Nephron progenitor cell (in vitro differentiated cells): ENCODE results near the gene CENPX.
"Not testable (repeated sequence)": the region's sequence is repeated elsewhere in the genome, so short reads cannot be mapped to it uniquely, and the experiment has no call there.

ENCODE experiments used
- DNase-seq: peaks from one replicate; pipeline ENCODE4 v3.0.0; 2021
- H3K27ac Mint-ChIP-seq: 2 replicates; pipeline ENCODE4 v1.8.0; 2021; ENCODE audit warnings: mild to moderate bottlenecking, moderate library complexity, mixed read lengths
- H3K27me3 Mint-ChIP-seq: 2 replicates; pipeline ENCODE4 v1.8.0; 2021; ENCODE audit warnings: mild to moderate bottlenecking, low read depth, mixed read lengths; ENCODE audit not compliant: poor library complexity
- H3K36me3 Mint-ChIP-seq: 2 replicates; pipeline ENCODE4 v1.8.0; 2021; ENCODE audit warnings: low read depth, mixed read lengths
- H3K4me1 Mint-ChIP-seq: 2 replicates; pipeline ENCODE4 v1.8.0; 2021; ENCODE audit warnings: mixed read lengths
- H3K4me3 Mint-ChIP-seq: 2 replicates; pipeline ENCODE4 v1.8.0; 2021; ENCODE audit warnings: mild to moderate bottlenecking, moderate library complexity, mixed read lengths
- H3K9me3 Mint-ChIP-seq: 2 replicates; pipeline ENCODE4 v1.8.0; 2021; ENCODE audit warnings: mild to moderate bottlenecking, moderate library complexity, mixed read lengths
- TF ChIP-seq, protein P1 (sequence below): fragments of 200-600 bp; sonication (generic); IDR thresholded peaks from 2 replicates; pipeline ENCODE4 v1.5.0; 2021; ENCODE audit warnings: antibody characterized with exemption

The CENPX gene

DNA sequence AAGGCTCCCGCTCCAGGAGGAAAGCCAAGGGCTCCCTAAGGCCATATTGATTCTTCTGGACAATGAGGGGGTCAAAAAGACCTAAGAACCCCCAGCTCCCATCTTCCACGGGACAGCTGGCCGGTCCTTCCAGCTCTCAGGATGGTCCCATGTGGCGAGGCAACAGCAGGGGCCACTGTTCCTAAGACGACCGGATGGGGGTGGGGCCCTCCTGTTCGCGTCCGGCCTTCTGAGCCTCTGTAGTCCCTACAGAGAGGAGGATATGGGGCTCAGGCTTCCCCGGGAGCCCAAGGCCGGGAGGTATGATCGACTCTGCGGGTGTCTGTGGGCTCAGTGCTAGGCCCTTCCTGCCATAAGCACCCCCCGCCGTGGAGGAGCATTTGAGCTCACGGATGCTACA is 20.8 kb upstream of the CENPX start:
- Mint-ChIP-seq H3K9me3 (peaks cover 4% of the 10 kb centered on the region), H3K4me3 (no peak overlapping the region), H3K27me3 (peaks cover 3% of the 10 kb centered on the region), H3K27ac (no peak overlapping the region), H3K4me1 (peaks cover 20% of the 10 kb centered on the region), H3K36me3 (peaks cover 8% of the 10 kb centered on the region)
- no peak for DNase-seq
- TF ChIP-seq, protein P1, sequence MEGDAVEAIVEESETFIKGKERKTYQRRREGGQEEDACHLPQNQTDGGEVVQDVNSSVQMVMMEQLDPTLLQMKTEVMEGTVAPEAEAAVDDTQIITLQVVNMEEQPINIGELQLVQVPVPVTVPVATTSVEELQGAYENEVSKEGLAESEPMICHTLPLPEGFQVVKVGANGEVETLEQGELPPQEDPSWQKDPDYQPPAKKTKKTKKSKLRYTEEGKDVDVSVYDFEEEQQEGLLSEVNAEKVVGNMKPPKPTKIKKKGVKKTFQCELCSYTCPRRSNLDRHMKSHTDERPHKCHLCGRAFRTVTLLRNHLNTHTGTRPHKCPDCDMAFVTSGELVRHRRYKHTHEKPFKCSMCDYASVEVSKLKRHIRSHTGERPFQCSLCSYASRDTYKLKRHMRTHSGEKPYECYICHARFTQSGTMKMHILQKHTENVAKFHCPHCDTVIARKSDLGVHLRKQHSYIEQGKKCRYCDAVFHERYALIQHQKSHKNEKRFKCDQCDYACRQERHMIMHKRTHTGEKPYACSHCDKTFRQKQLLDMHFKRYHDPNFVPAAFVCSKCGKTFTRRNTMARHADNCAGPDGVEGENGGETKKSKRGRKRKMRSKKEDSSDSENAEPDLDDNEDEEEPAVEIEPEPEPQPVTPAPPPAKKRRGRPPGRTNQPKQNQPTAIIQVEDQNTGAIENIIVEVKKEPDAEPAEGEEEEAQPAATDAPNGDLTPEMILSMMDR: no peak

- no peak overlapping the region for H3K4me3 Mint-ChIP-seq
- H3K36me3 Mint-ChIP-seq: peaks cover 6% of the 10 kb centered on the region
- peaks cover 5% of the 10 kb centered on the region for H3K27me3 Mint-ChIP-seq
- DNase-seq: no peak
- H3K9me3 Mint-ChIP-seq: peaks cover 8% of the 10 kb centered on the region
- peaks cover 25% of the 10 kb centered on the region for H3K4me1 Mint-ChIP-seq
- TF ChIP-seq, protein P1: no peak
- no peak overlapping the region for H3K27ac Mint-ChIP-seq
Observed at GRCh38 chr17:82042649-82043048, 20.0 kb upstream of the CENPX start.

DNA sequence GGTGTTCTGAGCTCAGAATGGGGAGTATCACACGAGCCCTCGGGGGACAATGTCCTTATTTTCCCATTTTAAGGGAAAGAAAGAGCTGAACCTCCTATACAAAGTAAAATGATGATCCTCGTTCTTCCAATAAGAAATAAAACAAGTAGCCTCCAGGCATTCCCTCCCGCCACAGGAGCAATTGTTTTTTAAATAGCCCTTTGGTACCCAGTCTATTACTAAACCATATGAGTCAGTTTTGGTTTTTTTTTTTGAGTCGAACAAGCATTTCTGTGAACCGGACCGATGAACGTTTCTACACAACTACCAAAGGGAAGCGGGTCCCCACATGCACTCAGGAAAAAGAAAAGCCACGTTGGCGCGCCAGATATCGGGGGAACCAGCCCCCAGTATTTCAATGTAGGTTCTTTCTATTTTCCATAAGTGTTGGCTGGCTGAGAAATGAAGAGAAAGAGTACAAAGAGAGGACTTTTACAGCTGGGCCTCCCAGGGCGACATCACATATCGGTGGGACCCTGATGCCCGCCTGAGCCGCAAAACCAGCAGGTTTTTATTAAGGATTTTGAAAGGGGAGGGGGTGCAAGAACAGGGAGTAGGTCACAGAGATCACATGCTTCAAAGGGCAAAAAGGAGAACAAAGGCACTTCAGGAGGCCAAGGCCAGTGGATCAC is 18.6 kb upstream of the CENPX start:
- no peak for DNase-seq
- TF ChIP-seq, protein P1: no peak
- H3K36me3 Mint-ChIP-seq: no peaks in the 10 kb centered on the region
- no peak overlapping the region for H3K27ac Mint-ChIP-seq
- peaks cover 27% of the 10 kb centered on the region for H3K4me1 Mint-ChIP-seq
- H3K27me3 Mint-ChIP-seq: peaks cover 5% of the 10 kb centered on the region
- H3K9me3 Mint-ChIP-seq: peaks cover 8% of the 10 kb centered on the region
- H3K4me3 Mint-ChIP-seq: no peak overlapping the region

GRCh38 chr17:82039695-82040299 is 17.1 kb upstream of the CENPX start:
- H3K27ac Mint-ChIP-seq: no peak overlapping the region
- peaks cover 39% of the 10 kb centered on the region for H3K4me1 Mint-ChIP-seq
- no peak for DNase-seq
- TF ChIP-seq, protein P1: no peak
- H3K36me3 Mint-ChIP-seq: no peaks in the 10 kb centered on the region
- no peak overlapping the region for H3K4me3 Mint-ChIP-seq
- H3K9me3 Mint-ChIP-seq: peaks cover 8% of the 10 kb centered on the region
- peaks cover 5% of the 10 kb centered on the region for H3K27me3 Mint-ChIP-seq

DNA sequence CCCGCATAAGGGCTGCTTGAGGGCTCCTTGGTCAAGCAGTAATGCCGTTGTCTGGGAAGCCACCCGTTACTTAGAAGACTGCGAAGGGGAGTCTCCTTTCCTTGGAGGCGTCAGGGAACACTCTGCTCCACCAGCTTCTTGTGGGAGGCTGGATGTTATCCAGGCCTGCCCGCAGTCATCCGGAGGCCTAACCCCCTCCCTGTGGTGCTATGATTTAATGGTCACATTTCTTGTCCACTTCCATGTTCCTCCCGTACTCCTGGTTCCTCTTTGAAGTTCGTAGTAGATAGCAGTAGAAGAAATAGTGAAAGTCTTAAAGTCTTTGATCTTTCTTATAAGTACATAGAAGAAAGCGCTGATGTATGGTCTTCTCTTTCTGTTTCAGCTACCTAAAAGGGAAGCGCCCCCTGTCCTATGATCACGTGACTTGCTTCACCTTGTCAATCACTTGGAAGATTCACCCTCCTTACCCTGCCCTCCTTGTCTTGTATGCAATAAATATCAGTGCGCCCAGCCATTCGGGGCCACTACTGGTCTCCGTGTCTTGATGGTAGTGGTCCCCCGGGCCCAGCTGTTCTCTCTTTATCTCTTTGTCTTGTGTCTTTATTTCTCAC is 16.2 kb upstream of the CENPX start:
- not testable (repeated sequence) for H3K9me3 Mint-ChIP-seq, DNase-seq, H3K27ac Mint-ChIP-seq, H3K27me3 Mint-ChIP-seq, H3K36me3 Mint-ChIP-seq
- peak overlapping the region; percentile 46 for H3K4me3 Mint-ChIP-seq
- H3K4me1 Mint-ChIP-seq: peaks cover 43% of the 10 kb centered on the region

- H3K4me1 Mint-ChIP-seq: peaks cover 46% of the 10 kb centered on the region
- peaks cover 9% of the 10 kb centered on the region for H3K27me3 Mint-ChIP-seq
- peaks cover 8% of the 10 kb centered on the region for H3K9me3 Mint-ChIP-seq
- no peak for DNase-seq
- TF ChIP-seq, protein P1: no peak
- no peak overlapping the region for H3K27ac Mint-ChIP-seq
- H3K4me3 Mint-ChIP-seq: peak overlapping the region; percentile 79
- H3K36me3 Mint-ChIP-seq: no peaks in the 10 kb centered on the region
Observed at GRCh38 chr17:82037889-82038195, 15.2 kb upstream of the CENPX start.
